ENCODE measurements around the gene FBXO11. TPM values are rescaled to one million over a fixed set of nuclear protein-coding genes. Genes with fewer than 3 reads are reported as not detected.

The FBXO11 gene
- total RNA-seq, 1 donor: 57.9 TPM

DNA sequence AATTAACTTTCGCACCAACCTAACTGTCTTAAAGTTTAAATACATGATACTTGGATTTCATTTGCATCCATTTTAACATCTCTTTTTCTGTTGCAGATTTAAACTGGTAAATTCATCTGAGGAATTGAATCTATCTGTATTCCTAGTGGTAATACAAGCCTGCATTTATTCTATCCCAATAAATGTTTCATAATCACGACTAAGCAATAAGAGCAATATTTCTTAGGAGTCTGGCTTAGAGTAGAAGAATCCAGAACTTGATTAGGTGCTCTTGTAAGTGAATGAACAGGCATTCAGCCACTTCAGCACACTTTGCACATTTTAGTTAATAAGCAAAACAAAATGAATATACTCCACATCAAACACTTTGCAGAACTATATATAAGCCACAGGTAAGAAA is 96.4 kb downstream of the FBXO11 start:
- TF ChIP-seq, protein P1, sequence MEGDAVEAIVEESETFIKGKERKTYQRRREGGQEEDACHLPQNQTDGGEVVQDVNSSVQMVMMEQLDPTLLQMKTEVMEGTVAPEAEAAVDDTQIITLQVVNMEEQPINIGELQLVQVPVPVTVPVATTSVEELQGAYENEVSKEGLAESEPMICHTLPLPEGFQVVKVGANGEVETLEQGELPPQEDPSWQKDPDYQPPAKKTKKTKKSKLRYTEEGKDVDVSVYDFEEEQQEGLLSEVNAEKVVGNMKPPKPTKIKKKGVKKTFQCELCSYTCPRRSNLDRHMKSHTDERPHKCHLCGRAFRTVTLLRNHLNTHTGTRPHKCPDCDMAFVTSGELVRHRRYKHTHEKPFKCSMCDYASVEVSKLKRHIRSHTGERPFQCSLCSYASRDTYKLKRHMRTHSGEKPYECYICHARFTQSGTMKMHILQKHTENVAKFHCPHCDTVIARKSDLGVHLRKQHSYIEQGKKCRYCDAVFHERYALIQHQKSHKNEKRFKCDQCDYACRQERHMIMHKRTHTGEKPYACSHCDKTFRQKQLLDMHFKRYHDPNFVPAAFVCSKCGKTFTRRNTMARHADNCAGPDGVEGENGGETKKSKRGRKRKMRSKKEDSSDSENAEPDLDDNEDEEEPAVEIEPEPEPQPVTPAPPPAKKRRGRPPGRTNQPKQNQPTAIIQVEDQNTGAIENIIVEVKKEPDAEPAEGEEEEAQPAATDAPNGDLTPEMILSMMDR (IDR thresholded peaks at IDR 0.05; ENCODE audit: extremely low read depth, low read depth, low read length): no peak
- Histone ChIP-seq H3K9me3 (ENCODE audit: low read depth, low read length) (no peaks in the 10 kb centered on the region), H2AFZ (ENCODE audit: low read length) (no peak overlapping the region), H3K4me1 (ENCODE audit: insufficient read depth, low read length) (peaks cover 9% of the 10 kb centered on the region), H3K27ac (ENCODE audit: low read depth, low read length) (no peak overlapping the region), H3K79me2 (ENCODE audit: insufficient read depth, low read length) (peaks cover 2% of the 10 kb centered on the region), H4K20me1 (ENCODE audit: insufficient read depth, low read length) (no peaks in the 10 kb centered on the region), H3K4me3 (ENCODE audit: insufficient read depth, low read length) (no peak overlapping the region), H3K36me3 (ENCODE audit: insufficient read depth, low read length) (peaks cover 46% of the 10 kb centered on the region), H3K27me3 (ENCODE audit: insufficient read depth, low read length) (no peaks in the 10 kb centered on the region), H3K4me2 (ENCODE audit: insufficient read depth, low read length) (no peak overlapping the region)
- no peak for DNase-seq (ENCODE audit: insufficient read length, low spot score, missing footprints)

- Histone ChIP-seq H3K4me3 (ENCODE audit: insufficient read depth, low read length) (no peak overlapping the region), H3K4me1 (ENCODE audit: insufficient read depth, low read length) (peaks cover 9% of the 10 kb centered on the region), H3K9me3 (ENCODE audit: low read depth, low read length) (no peaks in the 10 kb centered on the region), H3K27ac (ENCODE audit: low read depth, low read length) (no peak overlapping the region), H3K27me3 (ENCODE audit: insufficient read depth, low read length) (no peaks in the 10 kb centered on the region), H4K20me1 (ENCODE audit: insufficient read depth, low read length) (no peaks in the 10 kb centered on the region), H3K4me2 (ENCODE audit: insufficient read depth, low read length) (no peak overlapping the region), H3K79me2 (ENCODE audit: insufficient read depth, low read length) (peaks cover 5% of the 10 kb centered on the region), H2AFZ (ENCODE audit: low read length) (no peak overlapping the region), H3K36me3 (ENCODE audit: insufficient read depth, low read length) (peaks cover 57% of the 10 kb centered on the region)
- TF ChIP-seq, protein P1 (IDR thresholded peaks at IDR 0.05; ENCODE audit: extremely low read depth, low read depth, low read length): no peak
- no peak for DNase-seq (ENCODE audit: insufficient read length, low spot score, missing footprints)
Observed at GRCh38 chr2:47808614-47809013, 97.7 kb downstream of the FBXO11 start.

GRCh38 chr2:47805850-47806249 is 100.4 kb downstream of the FBXO11 start:
- Histone ChIP-seq H3K27me3 (ENCODE audit: insufficient read depth, low read length) (no peaks in the 10 kb centered on the region), H3K4me2 (ENCODE audit: insufficient read depth, low read length) (no peak overlapping the region), H3K36me3 (ENCODE audit: insufficient read depth, low read length) (peaks cover 84% of the 10 kb centered on the region), H3K79me2 (ENCODE audit: insufficient read depth, low read length) (peaks cover 18% of the 10 kb centered on the region), H3K27ac (ENCODE audit: low read depth, low read length) (no peak overlapping the region), H4K20me1 (ENCODE audit: insufficient read depth, low read length) (peaks cover 5% of the 10 kb centered on the region), H3K4me1 (ENCODE audit: insufficient read depth, low read length) (peaks cover 4% of the 10 kb centered on the region), H2AFZ (ENCODE audit: low read length) (no peak overlapping the region), H3K9me3 (ENCODE audit: low read depth, low read length) (no peaks in the 10 kb centered on the region), H3K4me3 (ENCODE audit: insufficient read depth, low read length) (no peak overlapping the region)
- TF ChIP-seq, protein P1 (IDR thresholded peaks at IDR 0.05; ENCODE audit: extremely low read depth, low read depth, low read length): no peak
- DNase-seq (ENCODE audit: insufficient read length, low spot score, missing footprints): no peak

- Histone ChIP-seq H3K4me3 (ENCODE audit: insufficient read depth, low read length) (no peak overlapping the region), H4K20me1 (ENCODE audit: insufficient read depth, low read length) (peaks cover 9% of the 10 kb centered on the region), H3K4me2 (ENCODE audit: insufficient read depth, low read length) (no peak overlapping the region), H3K27ac (ENCODE audit: low read depth, low read length) (no peak overlapping the region), H3K27me3 (ENCODE audit: insufficient read depth, low read length) (no peaks in the 10 kb centered on the region), H3K79me2 (ENCODE audit: insufficient read depth, low read length) (peaks cover 29% of the 10 kb centered on the region), H2AFZ (ENCODE audit: low read length) (no peak overlapping the region), H3K36me3 (ENCODE audit: insufficient read depth, low read length) (peaks cover 90% of the 10 kb centered on the region), H3K9me3 (ENCODE audit: low read depth, low read length) (no peaks in the 10 kb centered on the region), H3K4me1 (ENCODE audit: insufficient read depth, low read length) (no peaks in the 10 kb centered on the region)
- TF ChIP-seq, protein P1 (IDR thresholded peaks at IDR 0.05; ENCODE audit: extremely low read depth, low read depth, low read length): no peak
- DNase-seq (ENCODE audit: insufficient read length, low spot score, missing footprints): no peak
Observed at GRCh38 chr2:47803770-47804169, 102.5 kb downstream of the FBXO11 start.

Measured in osteoblast (primary cell).